ENCODE data around the gene TYMP. TPM values are rescaled to one million over a fixed set of nuclear protein-coding genes. Genes with fewer than 3 reads are reported as not detected.

Gene TYMP
- total and polyA plus RNA-seq, 10 of the 15 experiments (the other 5 are each of a cell fraction or from before 2014, with no cell fraction given) = 0.42 to 57.8 (median 24.6) TPM

DNA sequence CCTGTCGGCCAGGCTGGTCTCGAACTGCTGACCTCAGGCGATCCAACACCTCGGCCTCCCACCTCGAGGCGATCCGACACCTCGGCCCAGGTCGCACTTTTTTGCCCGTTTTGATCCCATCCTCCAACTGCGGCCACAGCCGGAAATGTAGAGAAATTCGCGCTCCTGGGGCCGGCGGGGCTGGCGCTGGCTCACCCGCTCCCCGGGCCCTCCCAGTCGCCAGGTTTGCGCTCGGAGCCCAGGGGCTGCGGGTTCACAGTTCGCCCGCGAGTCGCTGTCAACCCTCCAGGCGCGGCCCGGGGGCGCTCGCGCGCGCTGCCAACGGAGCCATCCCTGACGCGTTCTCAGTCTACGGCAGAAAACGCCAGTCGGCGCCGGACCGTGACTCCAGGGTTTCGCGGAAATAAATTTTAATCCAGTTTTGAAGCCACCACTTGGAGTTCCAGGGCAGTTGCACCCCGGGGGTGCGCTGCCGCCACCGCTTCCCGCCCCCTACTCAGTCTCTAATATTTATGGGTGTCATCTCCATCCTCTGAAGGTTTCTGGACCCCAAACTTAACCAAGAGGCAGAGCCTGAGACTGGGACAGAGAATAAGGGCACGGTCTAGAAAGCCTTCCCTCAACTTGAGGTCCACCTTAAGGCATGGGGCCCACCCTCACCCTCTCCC, 14.4 kb upstream of the TYMP start (continued):
- TF ChIP-seq, protein P1, sequence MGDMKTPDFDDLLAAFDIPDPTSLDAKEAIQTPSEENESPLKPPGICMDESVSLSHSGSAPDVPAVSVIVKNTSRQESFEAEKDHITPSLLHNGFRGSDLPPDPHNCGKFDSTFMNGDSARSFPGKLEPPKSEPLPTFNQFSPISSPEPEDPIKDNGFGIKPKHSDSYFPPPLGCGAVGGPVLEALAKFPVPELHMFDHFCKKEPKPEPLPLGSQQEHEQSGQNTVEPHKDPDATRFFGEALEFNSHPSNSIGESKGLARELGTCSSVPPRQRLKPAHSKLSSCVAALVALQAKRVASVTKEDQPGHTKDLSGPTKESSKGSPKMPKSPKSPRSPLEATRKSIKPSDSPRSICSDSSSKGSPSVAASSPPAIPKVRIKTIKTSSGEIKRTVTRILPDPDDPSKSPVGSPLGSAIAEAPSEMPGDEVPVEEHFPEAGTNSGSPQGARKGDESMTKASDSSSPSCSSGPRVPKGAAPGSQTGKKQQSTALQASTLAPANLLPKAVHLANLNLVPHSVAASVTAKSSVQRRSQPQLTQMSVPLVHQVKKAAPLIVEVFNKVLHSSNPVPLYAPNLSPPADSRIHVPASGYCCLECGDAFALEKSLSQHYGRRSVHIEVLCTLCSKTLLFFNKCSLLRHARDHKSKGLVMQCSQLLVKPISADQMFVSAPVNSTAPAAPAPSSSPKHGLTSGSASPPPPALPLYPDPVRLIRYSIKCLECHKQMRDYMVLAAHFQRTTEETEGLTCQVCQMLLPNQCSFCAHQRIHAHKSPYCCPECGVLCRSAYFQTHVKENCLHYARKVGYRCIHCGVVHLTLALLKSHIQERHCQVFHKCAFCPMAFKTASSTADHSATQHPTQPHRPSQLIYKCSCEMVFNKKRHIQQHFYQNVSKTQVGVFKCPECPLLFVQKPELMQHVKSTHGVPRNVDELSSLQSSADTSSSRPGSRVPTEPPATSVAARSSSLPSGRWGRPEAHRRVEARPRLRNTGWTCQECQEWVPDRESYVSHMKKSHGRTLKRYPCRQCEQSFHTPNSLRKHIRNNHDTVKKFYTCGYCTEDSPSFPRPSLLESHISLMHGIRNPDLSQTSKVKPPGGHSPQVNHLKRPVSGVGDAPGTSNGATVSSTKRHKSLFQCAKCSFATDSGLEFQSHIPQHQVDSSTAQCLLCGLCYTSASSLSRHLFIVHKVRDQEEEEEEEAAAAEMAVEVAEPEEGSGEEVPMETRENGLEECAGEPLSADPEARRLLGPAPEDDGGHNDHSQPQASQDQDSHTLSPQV (IDR thresholded peaks at IDR 0.05) = peak; percentile 25; the same call in 1 of the 2 replicates
- TF ChIP-seq IKZF2 (IDR thresholded peaks at IDR 0.05) (peak; percentile 28 to 51; a peak in 2 of 4 replicates), RB1 (IDR thresholded peaks at IDR 0.05; ENCODE audit: borderline replicate concordance) (peak; percentile 14; the same call in 1 of the 2 replicates), IKZF1 (conservative IDR thresholded peaks at IDR 0.05) (peak; percentile 86), BACH1 (IDR thresholded peaks at IDR 0.05; ENCODE audit: borderline replicate concordance) (peak; percentile 65; the same call in 1 of the 2 replicates), SP1 (IDR thresholded peaks at IDR 0.05; ENCODE audit: low read depth, low read length) (peak; percentile 17), YY1 (IDR thresholded peaks at IDR 0.05; ENCODE audit: low read depth, low read length) (peak; percentile 65), ZNF207 (IDR thresholded peaks at IDR 0.05; ENCODE audit: borderline replicate concordance) (peak; percentile 72; the same call in 1 of the 2 replicates), ATF7 (IDR thresholded peaks at IDR 0.05; ENCODE audit: low read depth) (peak; percentile 38; the same call in 1 of the 2 replicates), POLR2A (IDR thresholded peaks at IDR 0.05; ENCODE audit: low read depth, low read length) (peak; percentile 38), NR2F1 (conservative IDR thresholded peaks at IDR 0.05) (peak; percentile 76), SMC3 (IDR thresholded peaks at IDR 0.05; ENCODE audit: borderline replicate concordance, low read length) (peak; percentile 38; the same call in 1 of the 2 replicates), PAX5 (IDR thresholded peaks at IDR 0.05; ENCODE audit: borderline replicate concordance, low read depth, low read length) (peak; percentile 77; the same call in 1 of the 2 replicates), ZNF217 (IDR thresholded peaks at IDR 0.05) (peak; percentile 83), CREM (IDR thresholded peaks at IDR 0.05; ENCODE audit: low read depth) (0 out of 2 replicates have a peak, but pooled peaks have one; percentile 11), TCF3 (IDR thresholded peaks at IDR 0.05; ENCODE audit: borderline replicate concordance, insufficient read depth, low read depth, low read length) (peak; percentile 52; the same call in 1 of the 2 replicates), RCOR1 (conservative IDR thresholded peaks at IDR 0.05; ENCODE audit: low read depth, low read length) (0 out of 2 replicates have a peak, but pooled peaks have one; percentile 9), STAT1 (conservative IDR thresholded peaks at IDR 0.05) (0 out of 2 replicates have a peak, but pooled peaks have one; percentile 18), BHLHE40 (IDR thresholded peaks at IDR 0.05; ENCODE audit: borderline replicate concordance in 1 of 2, low read depth in 2 of 2, low read length in 1 of 2) (peak in 1 of 2 experiments; percentile 68; a peak in 2 of 4 replicates)
- TF ChIP-seq, protein P2, sequence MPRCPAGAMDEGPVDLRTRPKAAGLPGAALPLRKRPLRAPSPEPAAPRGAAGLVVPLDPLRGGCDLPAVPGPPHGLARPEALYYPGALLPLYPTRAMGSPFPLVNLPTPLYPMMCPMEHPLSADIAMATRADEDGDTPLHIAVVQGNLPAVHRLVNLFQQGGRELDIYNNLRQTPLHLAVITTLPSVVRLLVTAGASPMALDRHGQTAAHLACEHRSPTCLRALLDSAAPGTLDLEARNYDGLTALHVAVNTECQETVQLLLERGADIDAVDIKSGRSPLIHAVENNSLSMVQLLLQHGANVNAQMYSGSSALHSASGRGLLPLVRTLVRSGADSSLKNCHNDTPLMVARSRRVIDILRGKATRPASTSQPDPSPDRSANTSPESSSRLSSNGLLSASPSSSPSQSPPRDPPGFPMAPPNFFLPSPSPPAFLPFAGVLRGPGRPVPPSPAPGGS (IDR thresholded peaks at IDR 0.05; ENCODE audit: borderline replicate concordance, insufficient read depth, low read depth, low read length, poor library complexity, severe bottlenecking) = peak; percentile 15
- TF ChIP-seq, protein P3, sequence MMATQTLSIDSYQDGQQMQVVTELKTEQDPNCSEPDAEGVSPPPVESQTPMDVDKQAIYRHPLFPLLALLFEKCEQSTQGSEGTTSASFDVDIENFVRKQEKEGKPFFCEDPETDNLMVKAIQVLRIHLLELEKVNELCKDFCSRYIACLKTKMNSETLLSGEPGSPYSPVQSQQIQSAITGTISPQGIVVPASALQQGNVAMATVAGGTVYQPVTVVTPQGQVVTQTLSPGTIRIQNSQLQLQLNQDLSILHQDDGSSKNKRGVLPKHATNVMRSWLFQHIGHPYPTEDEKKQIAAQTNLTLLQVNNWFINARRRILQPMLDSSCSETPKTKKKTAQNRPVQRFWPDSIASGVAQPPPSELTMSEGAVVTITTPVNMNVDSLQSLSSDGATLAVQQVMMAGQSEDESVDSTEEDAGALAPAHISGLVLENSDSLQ (IDR thresholded peaks at IDR 0.05) = no peak
- TF ChIP-seq, protein P4, sequence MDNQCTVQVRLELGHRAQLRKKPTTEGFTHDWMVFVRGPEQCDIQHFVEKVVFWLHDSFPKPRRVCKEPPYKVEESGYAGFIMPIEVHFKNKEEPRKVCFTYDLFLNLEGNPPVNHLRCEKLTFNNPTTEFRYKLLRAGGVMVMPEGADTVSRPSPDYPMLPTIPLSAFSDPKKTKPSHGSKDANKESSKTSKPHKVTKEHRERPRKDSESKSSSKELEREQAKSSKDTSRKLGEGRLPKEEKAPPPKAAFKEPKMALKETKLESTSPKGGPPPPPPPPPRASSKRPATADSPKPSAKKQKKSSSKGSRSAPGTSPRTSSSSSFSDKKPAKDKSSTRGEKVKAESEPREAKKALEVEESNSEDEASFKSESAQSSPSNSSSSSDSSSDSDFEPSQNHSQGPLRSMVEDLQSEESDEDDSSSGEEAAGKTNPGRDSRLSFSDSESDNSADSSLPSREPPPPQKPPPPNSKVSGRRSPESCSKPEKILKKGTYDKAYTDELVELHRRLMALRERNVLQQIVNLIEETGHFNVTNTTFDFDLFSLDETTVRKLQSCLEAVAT (IDR thresholded peaks at IDR 0.05) = no peak
